CD4-positive, alpha-beta memory T cell (primary cell): Measurements from ENCODE around the gene MBTD1. TPM values are rescaled to one million over a fixed set of nuclear protein-coding genes. Genes with fewer than 3 reads are reported as not detected.

Source experiments
- CTCF ChIA-PET: fragments of 350-600 bp; sonication (Branson Sonifier 250); formaldehyde crosslinking; loops from one replicate; lab custom pipeline; 2021; ENCODE audit warnings: inconsistent platforms; ENCODE audit not compliant: partially characterized antibody; lab: Charles Lee
- POLR2A ChIA-PET: fragments of 350-600 bp; sonication (Branson Sonifier 250); formaldehyde crosslinking; loops from one replicate; lab custom pipeline; 2021; ENCODE audit not compliant: partially characterized antibody; lab: Charles Lee
- DNase-seq, 5 donors: peaks; one replicate each; pipeline versions ENCODE4 v3.0.0 to v3.0.0-alpha.2; 2020 to 2022; ENCODE audit warnings: mixed read lengths in 1 of 5
- H3K27ac ChIP-seq: one replicate; pipeline ENCODE4 v1.7.0; 2013; ENCODE audit warnings: low read depth, low read length
- H3K27me3 ChIP-seq: 2 replicates; pipeline ENCODE4 v1.7.0; 2013; ENCODE audit warnings: mild to moderate bottlenecking, low read length, moderate library complexity; ENCODE audit not compliant: insufficient read depth
- H3K36me3 ChIP-seq: 2 replicates; pipeline ENCODE4 v1.7.0; 2013; ENCODE audit warnings: mild to moderate bottlenecking, low read length, moderate library complexity; ENCODE audit not compliant: insufficient read depth
- H3K4me1 ChIP-seq: 2 replicates; pipeline ENCODE4 v1.7.0; 2013; ENCODE audit warnings: mild to moderate bottlenecking, low read length, moderate library complexity; ENCODE audit not compliant: insufficient read depth
- H3K4me3 ChIP-seq, 2 donors: one replicate each; pipeline ENCODE4 v1.7.0; 2013; ENCODE audit warnings: low read length in 2 of 2, mild to moderate bottlenecking in 1 of 2
- H3K9me3 ChIP-seq, 2 donors: one replicate each; pipeline ENCODE4 v1.7.0; 2013; ENCODE audit warnings: low read length in 2 of 2, control low read depth in 1 of 2; ENCODE audit not compliant: control insufficient read depth in 1 of 2
- H3K27ac Mint-ChIP-seq, 7 donors: one replicate each; pipeline ENCODE4 v1.8.0; 2020 to 2021; ENCODE audit warnings: mixed read lengths in 7 of 7, mild to moderate bottlenecking in 6 of 7, inconsistent platforms in 3 of 7, moderate library complexity in 3 of 7
- H3K27me3 Mint-ChIP-seq, 2 donors: one replicate each; pipeline ENCODE4 v1.8.0; 2020 to 2021; ENCODE audit warnings: mixed read lengths in 2 of 2
- H3K36me3 Mint-ChIP-seq, 2 donors: one replicate each; pipeline ENCODE4 v1.8.0; 2020 to 2021; ENCODE audit warnings: mixed read lengths in 2 of 2, inconsistent platforms in 1 of 2, mild to moderate bottlenecking in 1 of 2
- H3K4me1 Mint-ChIP-seq, 4 donors: one replicate each; pipeline ENCODE4 v1.8.0; 2020 to 2021; ENCODE audit warnings: mixed read lengths in 4 of 4, mild to moderate bottlenecking in 1 of 4
- H3K4me3 Mint-ChIP-seq, 8 donors: one replicate each; pipeline ENCODE4 v1.8.0; 2020 to 2021; ENCODE audit warnings: mixed read lengths in 8 of 8, mild to moderate bottlenecking in 7 of 8, moderate library complexity in 6 of 8, inconsistent platforms in 3 of 8
- H3K9me3 Mint-ChIP-seq, 8 donors: one replicate each; pipeline ENCODE4 v1.8.0; 2020 to 2021; ENCODE audit warnings: mixed read lengths in 8 of 8, mild to moderate bottlenecking in 5 of 8, inconsistent platforms in 3 of 8, moderate library complexity in 1 of 8
- intact Hi-C: fragments of 100-400 bp; cut with micrococcal nuclease; formaldehyde crosslinking; loops from one replicate; pipeline ENCODE4 v1.15.1; 2023
- polyA plus RNA-seq, 2 donors: library from polyadenylated mRNA; unstranded; fragments of 300-500 nt; fragmentation: Illumina TruSeq; gene quantifications; one replicate each; pipeline ENCODE4 v1.2.3, GENCODE V29; 2021
- total RNA-seq, 2 experiments: library from RNA; stranded (reverse); gene quantifications; one replicate each; pipeline ENCODE4 v1.2.3, GENCODE V29; 2021

The MBTD1 gene
- total and polyA plus RNA-seq, 4 experiments from 2014 or later, result 3.6 to 30.0 (median 17.4) TPM

GRCh38 chr17:51263006-51263405 is 3.2 kb upstream of the MBTD1 start:
- CTCF ChIA-PET, result interaction anchor here (1.2 kb wide), 1 partner anchor 264 kb away, joined by 3 read pairs; no protein-coding TSS in a partner anchor
- Mint-ChIP-seq H3K4me1 (peaks cover 34 to 64% (median 49%) of the 10 kb centered on the region in 4 donors), H3K27me3 (no peaks in the 10 kb centered on the region), H3K27ac (peak overlapping the region in 4 of 7 donors; percentile 23 to 80 (median 76)), H3K4me3 (peak overlapping the region; percentile 57 to 84 (median 68)), H3K36me3 (peaks cover 27 to 58% of the 10 kb centered on the region in 2 donors), H3K9me3 (no peaks in the 10 kb centered on the region)
- H3K36me3 ChIP-seq, result peaks cover 38% of the 10 kb centered on the region
- H3K4me1 ChIP-seq, result peaks cover 48% of the 10 kb centered on the region
- no peaks in the 10 kb centered on the region for H3K27me3 ChIP-seq
- intact Hi-C loops, result loop anchor here (5.0 kb wide), 1 partner anchor 481 kb away; no protein-coding TSS in a partner anchor
- no peaks in the 10 kb centered on the region for H3K9me3 ChIP-seq
- no peak overlapping the region for H3K4me3 ChIP-seq
- DNase-seq, result no peak
- POLR2A ChIA-PET, result no interaction called here
- no peak overlapping the region for H3K27ac ChIP-seq

DNA sequence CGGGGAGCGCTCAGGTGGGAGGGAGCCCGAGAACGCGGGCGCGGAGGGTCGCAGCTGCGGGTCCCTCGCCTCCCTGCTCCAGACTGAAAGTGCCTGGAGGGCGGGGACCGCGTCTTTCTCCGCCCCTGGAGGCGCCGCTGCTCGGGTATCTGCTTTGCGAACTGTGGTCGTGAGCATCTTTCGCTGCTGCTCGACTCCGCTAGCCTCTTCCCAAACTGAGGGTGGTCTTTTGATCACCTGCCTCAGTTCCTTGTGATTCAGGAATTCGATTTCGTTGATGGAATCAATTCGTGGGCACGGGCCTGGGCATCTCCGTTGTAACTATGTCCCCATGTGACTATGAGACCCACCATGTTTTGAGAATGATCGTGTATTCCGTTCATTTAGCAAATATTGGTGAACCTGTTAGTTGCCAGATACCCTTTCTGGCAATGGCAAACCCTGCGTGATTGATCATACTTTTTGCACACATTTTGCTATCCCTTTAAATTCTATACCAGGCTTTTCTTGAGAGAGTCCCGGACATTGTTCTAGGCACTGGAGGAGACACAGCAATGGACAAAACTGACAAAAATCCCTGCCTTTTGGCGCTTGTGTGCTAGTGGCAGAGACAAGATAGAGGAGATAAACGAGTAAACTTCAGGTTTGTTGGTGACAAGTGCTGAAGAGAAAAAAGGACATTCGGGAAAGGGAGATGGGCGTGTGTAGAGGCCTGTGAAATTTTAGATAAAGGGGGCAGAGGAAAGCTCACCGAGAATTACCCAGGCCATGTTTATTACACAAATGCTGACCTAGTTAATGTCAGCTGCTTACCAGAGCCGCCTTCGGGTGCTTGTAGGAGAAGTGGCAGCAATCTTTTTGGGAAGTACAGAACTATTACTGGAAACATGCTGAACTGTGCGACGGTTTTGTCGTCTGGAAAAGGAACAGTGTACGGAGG is 1.4 kb upstream of the MBTD1 start:
- H3K9me3 Mint-ChIP-seq, result no peaks in the 10 kb centered on the region
- peaks cover 64% of the 10 kb centered on the region for H3K4me1 ChIP-seq
- H3K9me3 ChIP-seq, result no peaks in the 10 kb centered on the region
- H3K36me3 Mint-ChIP-seq, result peaks cover 18 to 51% of the 10 kb centered on the region in 2 donors
- peaks cover 40 to 76% (median 57%) of the 10 kb centered on the region in 4 donors for H3K4me1 Mint-ChIP-seq
- no peaks in the 10 kb centered on the region for H3K27me3 ChIP-seq
- H3K4me3 Mint-ChIP-seq, result peak overlapping the region; percentile 90 to 97 (median 96)
- H3K36me3 ChIP-seq, result peaks cover 22% of the 10 kb centered on the region
- DNase-seq, result peak in 1 of 5 donors; percentile 84
- no peaks in the 10 kb centered on the region for H3K27me3 Mint-ChIP-seq
- intact Hi-C loops, result loop anchor here (2.0 to 5.0 kb wide), 3 partner anchors 94 to 479 kb away; partner anchors contain the start of genes NME2 and TOB1
- H3K27ac Mint-ChIP-seq, result peak overlapping the region; percentile 57 to 96 (median 94)
- H3K4me3 ChIP-seq, result peak overlapping the region; percentile 71 to 74
- POLR2A ChIA-PET, result interaction anchor here (0.6 to 2.3 kb wide), 10 partner anchors 8 to 395 kb away, joined by 3 to 12 read pairs (median 6); partner anchors contain the start of genes NME1, NME2, SPAG9 and TOB1
- CTCF ChIA-PET, result interaction anchor here (1.3 kb wide), 1 partner anchor 108 kb away, joined by 3 read pairs; the partner anchor contains the start of gene NME1
- peak overlapping the region; percentile 97 for H3K27ac ChIP-seq

DNA sequence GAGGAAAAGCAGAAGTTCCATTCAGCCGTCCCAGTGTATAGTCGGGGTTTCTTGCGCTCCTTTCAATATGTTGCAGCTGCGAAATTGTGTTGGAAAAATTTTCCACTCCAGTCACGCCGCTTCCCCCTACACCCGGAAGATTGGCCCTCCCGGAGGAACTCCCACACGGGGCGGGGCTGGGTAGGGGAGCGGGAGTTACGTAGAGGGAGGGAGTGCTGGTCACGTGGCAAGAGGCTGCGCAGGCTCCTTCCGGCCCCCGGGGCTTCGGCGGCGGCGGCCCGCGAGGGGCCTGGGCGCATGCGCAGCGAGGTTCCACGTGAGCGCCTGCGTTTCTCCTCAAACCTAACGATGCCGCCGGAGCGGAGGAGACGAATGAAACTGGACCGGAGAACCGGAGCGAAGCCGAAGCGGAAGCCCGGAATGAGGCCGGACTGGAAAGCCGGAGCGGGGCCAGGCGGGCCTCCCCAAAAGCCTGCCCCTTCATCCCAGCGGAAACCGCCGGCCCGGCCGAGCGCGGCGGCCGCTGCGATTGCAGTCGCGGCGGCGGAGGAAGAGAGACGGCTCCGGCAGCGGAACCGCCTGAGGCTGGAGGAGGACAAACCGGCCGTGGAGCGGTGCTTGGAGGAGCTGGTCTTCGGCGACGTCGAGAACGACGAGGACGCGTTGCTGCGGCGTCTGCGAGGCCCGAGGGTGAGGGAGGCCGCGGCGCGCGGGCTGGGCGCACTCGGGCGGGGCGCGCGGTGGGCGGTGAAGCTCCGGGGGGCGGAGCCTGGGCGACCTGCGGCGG is 581 bp upstream of the MBTD1 start, which contains the start of gene UTP18:
TSS of gene UTP18 (plus strand) at position 310 of the 787 bp plus-strand sequence. CDS start at position 349, 39 bp downstream.
- Mint-ChIP-seq H3K27ac (peak within 1 kb of the TSS; percentile 96 to 99 (median 99)), H3K4me1 (peaks cover 42 to 83% (median 58%) of the 10 kb centered on the region in 4 donors), H3K4me3 (peak within 1 kb of the TSS; percentile 91 to 98 (median 96)), H3K36me3 (peaks cover 15 to 50% of the 10 kb centered on the region in 2 donors), H3K27me3 (no peaks in the 10 kb centered on the region), H3K9me3 (no peaks in the 10 kb centered on the region)
- intact Hi-C loops, result loop anchor here (1.0 to 5.0 kb wide), 6 partner anchors 94 to 478 kb away; partner anchors contain the start of genes NME1, NME2 and TOB1
- no peaks in the 10 kb centered on the region for H3K9me3 ChIP-seq
- POLR2A ChIA-PET, result interaction anchor here (0.6 to 2.3 kb wide), 11 partner anchors 9 to 394 kb away, joined by 3 to 12 read pairs (median 6); partner anchors contain the start of genes NME1, NME2, SPAG9 and TOB1
- no peaks in the 10 kb centered on the region for H3K27me3 ChIP-seq
- H3K36me3 ChIP-seq, result peaks cover 14% of the 10 kb centered on the region
- peak within 1 kb of the TSS; percentile 97 for H3K27ac ChIP-seq
- peaks cover 72% of the 10 kb centered on the region for H3K4me1 ChIP-seq
- DNase-seq, result peak; percentile 96 to 98 (median 97)
- peak within 1 kb of the TSS; percentile 74 to 85 for H3K4me3 ChIP-seq
- CTCF ChIA-PET, result interaction anchor here (1.3 kb wide), 1 partner anchor 107 kb away, joined by 3 read pairs; the partner anchor contains the start of gene NME1

DNA sequence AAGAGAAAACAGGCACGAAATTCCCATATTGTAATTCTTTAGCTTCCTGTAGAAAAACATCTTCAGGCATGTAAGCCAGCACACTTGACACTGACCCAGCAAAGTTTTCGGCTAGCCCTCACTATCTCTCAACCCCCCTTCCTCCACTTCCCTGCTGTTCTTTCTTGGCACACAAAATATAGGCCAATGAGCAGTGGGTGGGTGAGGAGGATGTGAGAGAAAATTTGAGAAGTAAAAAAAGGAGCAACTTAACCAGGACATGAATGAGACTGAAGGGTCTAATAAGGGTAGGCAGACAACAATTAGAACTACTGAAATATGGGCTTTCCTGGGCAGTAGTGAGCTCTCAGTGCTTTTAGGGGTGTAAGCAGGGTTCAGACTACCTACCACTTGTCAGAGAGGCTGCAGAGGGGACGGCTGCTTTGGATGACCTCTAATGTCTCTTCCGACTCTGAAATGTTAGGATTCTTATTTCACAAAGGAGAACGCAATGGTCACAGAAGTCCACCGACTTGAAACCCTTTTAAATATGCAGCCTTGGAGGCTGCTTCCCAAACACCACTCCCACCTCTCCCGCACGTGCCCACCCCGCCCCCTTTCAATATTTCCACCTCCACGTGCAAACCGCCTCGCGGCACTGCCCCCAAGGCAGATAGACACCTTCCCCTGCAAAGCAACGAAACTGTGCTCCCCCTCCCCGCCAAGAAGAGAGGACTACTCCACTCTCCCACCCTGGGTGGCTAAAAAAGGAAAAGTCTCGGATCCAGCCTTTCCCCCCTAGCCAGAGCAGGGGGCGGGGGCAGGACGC is 889 bp downstream of the MBTD1 start:
- H3K4me1 Mint-ChIP-seq, result peaks cover 46 to 88% (median 62%) of the 10 kb centered on the region in 4 donors
- DNase-seq, result peak in 1 of 5 donors; percentile 50
- peaks cover 78% of the 10 kb centered on the region for H3K4me1 ChIP-seq
- no peaks in the 10 kb centered on the region for H3K27me3 ChIP-seq
- peaks cover 18 to 52% of the 10 kb centered on the region in 2 donors for H3K36me3 Mint-ChIP-seq
- H3K9me3 ChIP-seq, result no peaks in the 10 kb centered on the region
- intact Hi-C loops, result no loop called here
- H3K27me3 Mint-ChIP-seq, result no peaks in the 10 kb centered on the region
- peaks cover 10% of the 10 kb centered on the region for H3K36me3 ChIP-seq
- POLR2A ChIA-PET, result interaction anchor here (1.0 to 2.3 kb wide), 6 partner anchors 8 to 138 kb away, joined by 3 to 7 read pairs (median 4); partner anchors contain the start of genes NME1, NME2 and SPAG9
- H3K4me3 Mint-ChIP-seq, result peak overlapping the region; percentile 88 to 98 (median 96)
- H3K27ac Mint-ChIP-seq, result peak overlapping the region; percentile 84 to 96 (median 87)
- no peaks in the 10 kb centered on the region for H3K9me3 Mint-ChIP-seq
- H3K4me3 ChIP-seq, result peak overlapping the region; percentile 74 to 85
- CTCF ChIA-PET, result no interaction called here
- peak overlapping the region; percentile 97 for H3K27ac ChIP-seq

- Mint-ChIP-seq H3K4me1 (peaks cover 41 to 79% (median 57%) of the 10 kb centered on the region in 4 donors), H3K4me3 (peak overlapping the region in 7 of 8 donors; percentile 61 to 98 (median 96)), H3K27me3 (no peaks in the 10 kb centered on the region), H3K9me3 (no peaks in the 10 kb centered on the region), H3K27ac (peak overlapping the region in 2 of 7 donors; percentile 23 to 96), H3K36me3 (peaks cover 15 to 45% of the 10 kb centered on the region in 2 donors)
- Histone ChIP-seq H3K36me3 (no peaks in the 10 kb centered on the region), H3K9me3 (no peaks in the 10 kb centered on the region), H3K27ac (no peak overlapping the region), H3K27me3 (no peaks in the 10 kb centered on the region), H3K4me3 (no peak overlapping the region), H3K4me1 (peaks cover 64% of the 10 kb centered on the region)
- ChIA-PET POLR2A (interaction anchor here (1.2 to 1.4 kb wide), 4 partner anchors 10 to 137 kb away, joined by 3 to 4 read pairs (median 4); partner anchors contain the start of genes NME1 and SPAG9), CTCF (interaction anchor here (0.6 kb wide), 1 partner anchor 87 kb away, joined by 3 read pairs; no protein-coding TSS in a partner anchor)
- DNase-seq, result no peak
- intact Hi-C loops, result no loop called here
Measured at GRCh38 chr17:51257150-51258081, 2.4 kb downstream of the MBTD1 start.
